D341Med (cell line): Measurements from ENCODE around the gene CHRNA9.

Experiments
- DNase-seq: peaks from one replicate; pipeline ENCODE4 v3.0.0; 2012; ENCODE audit warnings: low spot score

The CHRNA9 gene

DNA sequence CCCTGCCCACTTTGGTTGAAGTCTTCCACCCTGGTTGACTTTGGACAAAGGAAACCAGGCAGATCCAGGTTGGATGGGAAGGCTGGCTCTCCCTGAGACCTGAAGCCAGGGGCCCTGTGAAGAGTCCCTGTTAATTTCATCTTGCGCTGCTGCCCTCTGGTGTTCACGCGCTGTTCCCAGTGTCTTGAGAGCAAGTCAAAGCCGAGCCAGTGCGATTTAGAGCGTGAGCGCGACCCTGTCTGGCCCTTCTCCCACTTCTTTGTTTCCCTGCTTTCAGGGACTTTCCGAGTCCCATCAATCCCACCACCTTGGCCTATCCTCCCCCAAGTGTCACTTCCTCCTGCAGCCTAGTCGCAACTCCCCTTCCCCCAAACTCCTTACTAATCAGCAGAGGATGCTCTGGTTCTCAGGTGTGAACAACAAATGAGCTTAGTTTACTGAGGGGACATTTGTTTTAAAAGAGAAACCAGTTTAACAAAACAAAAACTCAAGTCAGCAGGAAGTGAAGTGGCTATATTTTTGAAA is 25.8 kb upstream of the CHRNA9 start:
- peak; percentile 86 for DNase-seq

DNA sequence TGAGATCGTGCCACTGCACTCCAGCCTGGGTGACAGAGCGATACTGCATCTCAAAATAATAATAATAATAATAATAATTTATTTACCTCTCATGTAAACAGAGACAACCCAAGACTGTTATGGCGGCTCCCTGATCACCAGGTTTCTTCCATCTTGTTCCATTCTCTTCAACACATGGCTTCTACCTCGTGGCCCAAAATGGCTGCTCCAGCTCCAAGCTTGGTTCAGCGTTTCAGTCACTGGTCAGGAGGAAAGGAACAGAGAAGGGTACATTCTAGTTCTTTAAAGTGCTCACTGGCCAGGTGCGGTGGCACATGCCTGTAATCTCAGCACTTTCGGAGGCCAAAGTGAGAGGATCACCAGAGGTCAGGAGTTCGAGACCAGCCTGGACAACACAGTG is 24.9 kb upstream of the CHRNA9 start:
- no peak for DNase-seq

DNA sequence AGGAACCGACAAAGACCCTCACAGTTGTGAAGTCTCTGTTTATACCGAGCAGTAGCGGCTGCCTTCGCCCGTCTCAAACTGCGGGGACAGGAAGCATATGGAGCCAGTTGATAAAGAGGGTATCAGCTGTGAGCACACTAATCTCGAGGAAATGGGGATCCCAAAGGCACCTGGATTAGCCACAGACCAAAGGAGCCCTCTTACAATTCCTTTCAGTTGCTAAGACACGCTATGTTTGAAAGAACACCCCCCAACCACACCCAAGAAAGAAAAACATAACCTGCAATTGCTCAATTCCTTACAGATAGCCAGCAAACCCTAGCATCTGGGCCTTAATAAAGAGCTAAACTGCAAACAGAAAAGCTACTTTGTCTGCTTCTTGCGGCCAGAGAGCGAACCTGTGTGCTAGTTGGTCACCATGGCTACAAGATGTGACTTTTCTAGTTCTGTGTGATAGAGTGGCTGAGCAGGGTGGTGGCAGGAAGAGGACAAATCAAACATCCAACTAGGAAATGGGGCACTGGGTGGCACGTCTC is 23.3 kb upstream of the CHRNA9 start:
- DNase-seq = no peak

DNA sequence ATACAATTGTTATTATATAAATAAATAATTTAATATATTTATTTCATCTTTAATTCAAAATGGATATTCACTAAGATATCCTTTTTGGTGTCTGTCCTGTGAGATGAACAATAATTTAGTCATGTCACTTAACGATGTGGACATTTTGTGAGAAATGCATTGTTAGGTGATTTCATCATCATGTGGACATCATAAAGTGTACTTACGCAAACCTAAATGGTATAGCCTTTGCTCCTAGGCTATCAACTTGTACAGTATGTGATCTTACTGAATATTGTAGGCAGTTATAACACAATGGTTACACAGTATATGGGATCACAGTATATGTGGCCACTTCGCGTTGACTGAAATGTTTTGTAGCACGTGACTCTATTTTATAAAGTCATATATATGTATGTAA is 20.2 kb upstream of the CHRNA9 start:
- DNase-seq = no peak

DNA sequence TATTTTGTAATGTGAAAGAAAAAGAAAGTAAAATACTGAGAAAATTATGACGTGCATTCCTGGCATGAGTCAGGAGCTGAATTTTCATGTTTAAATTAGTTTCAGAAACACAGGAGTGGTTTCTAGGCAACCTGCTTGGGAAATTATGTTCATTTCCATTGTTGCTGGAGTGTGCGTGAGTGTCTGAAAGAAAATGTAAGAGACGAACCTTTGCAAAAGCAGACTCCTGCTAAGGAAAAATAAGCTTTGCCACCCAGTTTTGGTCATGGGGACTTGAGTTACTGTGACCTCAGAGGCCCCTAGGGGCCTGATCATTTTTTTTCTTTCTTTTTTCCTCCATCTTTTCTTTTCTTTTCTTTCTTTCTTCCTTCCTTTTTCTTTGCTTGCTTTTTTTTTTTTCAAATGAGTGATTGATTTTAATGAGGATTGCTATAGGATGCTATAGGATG is 18.8 kb upstream of the CHRNA9 start:
- no peak for DNase-seq

DNA sequence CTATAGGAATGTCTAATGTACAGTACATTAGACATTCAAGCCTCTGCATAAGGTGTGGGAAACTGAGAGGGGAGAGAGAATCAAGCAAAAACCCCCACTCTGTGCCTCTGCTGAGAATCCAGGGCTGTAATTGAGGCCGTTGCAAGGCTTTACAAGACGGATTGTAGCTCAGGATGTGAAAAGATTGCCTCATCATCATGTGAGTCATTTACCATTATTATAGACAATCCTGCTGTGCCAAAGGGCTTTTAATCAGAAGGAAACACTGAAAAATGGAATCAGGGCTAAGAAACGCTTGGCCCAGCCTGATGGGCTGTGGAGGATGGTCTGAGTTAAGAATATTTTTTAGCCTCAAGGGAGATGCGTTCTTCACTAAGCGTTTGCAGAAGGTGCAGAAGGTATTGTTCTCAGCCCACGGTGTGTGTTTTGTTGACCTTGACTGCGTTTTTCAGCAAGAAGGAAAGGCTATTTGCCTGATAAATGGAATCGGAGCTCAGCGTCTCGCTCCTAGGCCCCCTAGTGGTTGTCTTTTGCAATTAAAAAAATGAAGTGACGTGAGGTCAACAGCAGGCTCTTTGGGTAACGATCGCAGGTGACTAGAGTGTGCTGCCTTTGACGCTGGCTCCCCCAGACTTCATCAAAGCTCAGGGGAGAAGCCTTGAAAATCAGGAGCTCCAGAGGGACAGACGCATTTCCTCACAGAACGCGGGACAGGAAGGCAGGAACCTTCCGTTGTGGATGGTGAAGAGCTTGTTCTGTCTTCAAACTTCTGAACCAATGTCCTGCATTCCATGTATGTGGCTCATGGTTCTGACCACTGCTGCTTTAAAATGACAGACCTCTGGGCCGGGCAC is 18.1 kb upstream of the CHRNA9 start:
- DNase-seq = peak; percentile 77

DNA sequence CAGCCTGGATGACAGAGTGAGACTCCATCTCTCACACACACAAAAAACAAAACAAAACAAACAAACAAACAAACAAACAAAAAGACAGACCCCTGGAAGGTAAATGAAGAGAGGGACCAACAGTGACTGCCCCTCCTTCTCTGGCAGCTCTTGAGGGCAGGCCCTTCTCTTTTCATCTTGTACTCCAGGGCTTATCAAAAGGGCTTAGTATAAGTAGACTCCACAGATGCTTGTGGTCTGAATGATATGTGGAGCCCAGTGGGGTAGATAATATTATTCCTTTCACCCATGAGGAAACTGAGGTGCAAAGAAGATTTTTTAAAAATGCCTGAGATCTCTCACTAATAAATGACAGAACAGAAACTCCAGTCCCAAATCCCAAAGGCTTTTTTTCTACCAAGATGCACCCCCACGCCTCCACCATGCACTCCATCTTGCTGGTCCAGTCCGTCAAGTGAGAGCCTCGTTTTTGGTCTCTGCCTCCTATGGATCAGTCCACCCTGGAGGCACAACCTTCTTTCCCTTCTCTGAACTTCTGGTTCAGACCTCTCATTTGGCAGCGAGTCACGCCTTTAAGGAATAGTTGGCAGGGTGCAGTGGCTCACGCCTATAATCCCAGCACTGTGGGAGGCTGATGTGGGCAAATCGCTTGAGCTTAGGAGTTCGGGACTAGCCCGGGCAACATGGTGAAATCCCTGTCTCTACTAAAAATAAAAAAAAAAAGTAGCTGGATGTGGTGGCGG is 17.0 kb upstream of the CHRNA9 start:
- DNase-seq = no peak

DNA sequence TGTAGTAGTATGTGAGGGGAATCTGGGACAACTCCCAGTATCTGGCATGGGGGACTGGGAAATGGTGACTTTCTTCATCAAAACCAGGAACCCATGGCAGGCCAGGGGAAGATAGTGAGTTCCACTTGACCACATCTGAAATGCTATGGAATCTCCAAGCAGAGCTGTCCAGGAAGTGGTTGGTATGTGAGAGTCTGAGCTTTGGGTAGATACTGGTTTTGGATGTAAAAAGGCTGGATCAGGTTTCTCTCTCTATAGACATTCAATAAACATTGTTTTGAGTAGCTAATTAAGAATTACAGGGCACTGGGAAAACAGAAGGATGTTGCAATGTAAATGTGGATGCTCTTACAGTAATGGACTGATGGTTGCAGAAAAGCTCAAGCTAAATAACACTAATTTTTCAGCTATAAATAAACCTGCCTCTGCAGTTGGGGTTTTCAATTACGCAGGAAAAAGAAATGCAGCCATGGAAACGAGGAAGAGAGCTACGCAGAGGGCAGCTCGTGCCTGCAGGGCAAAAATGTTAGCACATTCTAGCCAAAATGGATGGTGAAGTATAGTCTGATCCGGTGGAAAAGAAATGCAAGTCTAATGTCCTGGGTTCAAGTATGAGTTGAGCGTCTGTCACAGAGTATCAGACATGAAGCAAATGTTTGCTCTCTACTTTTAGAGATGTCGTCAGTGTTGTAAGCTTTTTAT is 13.4 kb upstream of the CHRNA9 start:
- DNase-seq = no peak

DNA sequence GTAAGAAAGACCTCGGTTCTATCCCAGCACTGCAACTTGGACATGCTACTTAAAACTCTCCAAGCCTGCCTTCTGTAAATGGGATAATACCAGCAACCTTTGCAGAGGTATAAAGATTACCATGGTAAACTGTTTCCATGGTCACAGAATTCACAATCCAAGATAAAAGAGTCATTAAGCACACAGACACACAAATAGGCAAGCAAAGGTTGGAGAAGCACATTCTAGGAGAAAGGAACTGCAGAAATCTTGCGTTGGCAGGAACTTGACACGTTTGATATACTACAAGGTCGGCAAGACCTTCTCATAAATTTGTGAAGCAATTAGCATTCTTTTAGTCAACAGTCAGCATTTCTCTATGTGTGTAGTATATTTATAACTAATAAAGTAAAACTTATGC is 12.3 kb upstream of the CHRNA9 start:
- DNase-seq = no peak

DNA sequence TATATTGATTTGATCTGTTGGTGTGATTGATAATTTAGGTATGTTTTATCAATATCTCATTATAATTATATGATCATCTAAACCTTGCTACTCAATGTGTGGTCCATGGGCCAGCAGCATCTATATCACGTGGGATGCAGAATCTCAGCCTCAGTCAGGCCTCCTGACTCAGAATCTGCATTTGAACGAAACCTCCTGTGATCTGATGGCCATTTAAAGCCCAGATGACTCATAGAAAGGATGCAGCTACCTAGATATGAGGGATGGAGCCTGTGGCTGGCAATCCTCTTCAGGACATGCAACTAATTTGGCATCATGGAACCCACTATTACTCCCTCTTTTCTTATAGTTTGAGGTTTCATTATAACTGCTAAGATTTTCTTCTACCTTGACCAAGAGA is 11.3 kb upstream of the CHRNA9 start:
- DNase-seq = no peak

DNA sequence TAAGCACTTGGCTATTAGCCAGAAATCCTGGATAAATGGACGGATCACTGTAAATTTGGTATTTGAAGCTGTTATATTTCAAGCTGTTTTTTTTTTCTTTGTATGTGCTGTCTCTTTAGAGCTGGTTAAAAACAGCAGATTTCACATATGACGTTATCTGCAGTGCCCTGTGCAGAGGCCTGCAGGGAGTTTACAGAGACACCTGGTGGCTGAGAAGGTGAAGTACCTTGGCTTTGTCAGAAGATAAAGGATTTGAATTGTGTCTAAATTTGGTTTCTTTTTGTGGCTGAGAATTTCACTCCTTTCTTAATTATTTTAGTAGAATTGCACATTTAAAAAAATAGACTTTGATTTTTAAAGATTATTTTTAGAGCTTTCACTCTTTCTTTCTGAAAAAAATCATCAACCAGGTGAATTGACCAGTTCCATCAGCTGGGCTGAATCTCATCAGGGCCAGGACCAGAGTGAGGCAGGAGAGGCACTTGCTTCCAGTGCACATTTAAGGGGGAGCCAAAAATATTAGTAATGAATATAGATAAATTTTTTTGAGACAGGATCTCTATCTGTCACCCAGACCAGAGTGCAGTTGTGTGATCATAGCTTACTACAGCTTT is 9.6 kb upstream of the CHRNA9 start:
- DNase-seq = peak; percentile 80

DNA sequence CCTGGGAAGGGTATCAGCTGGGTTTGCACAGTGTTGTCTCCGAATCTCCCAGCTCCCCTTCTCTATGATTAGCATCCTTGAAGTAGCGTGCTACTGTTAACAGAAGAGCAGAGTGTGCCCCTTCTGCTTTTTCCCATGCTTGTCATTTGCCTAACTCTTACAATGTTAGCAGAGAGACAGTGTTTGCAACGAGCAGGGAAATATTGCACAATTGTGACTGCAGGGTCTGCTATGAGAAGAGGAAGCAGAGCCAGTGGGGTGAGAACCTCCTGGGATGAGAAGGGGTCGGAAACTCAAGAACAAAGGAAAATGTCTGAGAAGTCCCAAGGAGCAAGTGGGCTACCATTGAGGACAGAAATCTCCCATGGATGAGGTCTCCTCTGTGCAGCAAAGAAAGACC is 7.8 kb upstream of the CHRNA9 start:
- no peak for DNase-seq

DNA sequence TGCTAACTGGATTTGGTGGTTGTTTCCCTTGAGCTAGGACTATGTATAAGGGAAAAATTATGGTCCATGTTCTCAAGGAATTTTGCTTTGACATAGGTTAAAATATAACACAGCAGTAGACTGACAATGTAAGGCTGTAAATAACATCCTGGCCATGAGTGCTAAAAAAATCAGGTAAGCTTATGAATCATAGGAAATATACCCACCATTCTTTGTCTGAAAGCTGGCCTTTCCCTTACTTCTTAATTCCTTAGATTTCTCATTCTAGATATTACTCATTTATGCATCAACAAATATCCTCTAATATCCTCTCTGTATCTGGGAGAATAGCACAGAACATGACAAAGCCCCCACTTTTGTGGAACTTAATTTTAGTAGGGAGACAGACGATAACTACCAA is 6.8 kb upstream of the CHRNA9 start:
- no peak for DNase-seq

DNA sequence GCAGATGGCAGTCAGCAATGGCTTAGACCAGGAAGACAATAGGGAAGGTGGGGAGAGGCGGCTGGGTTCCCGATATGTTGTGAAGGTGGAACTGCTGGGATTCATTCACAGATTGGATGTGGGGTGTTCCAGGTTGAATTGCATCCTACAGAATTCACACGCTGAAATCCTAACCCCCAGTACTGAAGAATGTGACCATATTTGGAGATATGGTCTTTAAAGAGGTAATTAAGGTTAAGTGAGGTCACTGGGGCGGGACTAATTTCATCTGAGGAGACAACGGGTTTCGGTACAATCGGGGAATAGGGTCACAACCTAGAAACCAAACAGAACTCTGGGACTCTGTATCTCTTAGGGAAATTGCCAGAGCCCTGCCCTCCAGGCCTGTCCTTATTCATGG is 5.3 kb upstream of the CHRNA9 start:
- no peak for DNase-seq

DNA sequence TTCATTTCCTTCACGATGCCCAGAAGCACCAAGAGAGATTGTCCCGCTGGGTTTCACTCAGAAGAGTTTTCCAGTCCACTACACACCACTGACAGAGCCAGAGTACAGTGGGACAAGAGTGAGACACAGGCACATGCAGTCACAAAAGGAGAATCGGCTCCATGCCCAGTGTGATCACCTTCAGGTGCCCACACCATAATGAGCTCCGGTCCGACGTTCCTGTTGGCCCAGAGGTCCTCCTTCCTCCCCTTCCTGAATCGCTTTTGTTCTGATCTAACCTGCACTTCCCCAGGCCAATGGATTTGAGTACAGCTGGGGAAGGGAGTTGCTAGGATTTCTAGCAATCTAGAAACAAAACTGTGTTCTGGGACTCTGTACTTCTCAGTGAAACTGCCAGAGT is 4.6 kb upstream of the CHRNA9 start:
- no peak for DNase-seq

DNA sequence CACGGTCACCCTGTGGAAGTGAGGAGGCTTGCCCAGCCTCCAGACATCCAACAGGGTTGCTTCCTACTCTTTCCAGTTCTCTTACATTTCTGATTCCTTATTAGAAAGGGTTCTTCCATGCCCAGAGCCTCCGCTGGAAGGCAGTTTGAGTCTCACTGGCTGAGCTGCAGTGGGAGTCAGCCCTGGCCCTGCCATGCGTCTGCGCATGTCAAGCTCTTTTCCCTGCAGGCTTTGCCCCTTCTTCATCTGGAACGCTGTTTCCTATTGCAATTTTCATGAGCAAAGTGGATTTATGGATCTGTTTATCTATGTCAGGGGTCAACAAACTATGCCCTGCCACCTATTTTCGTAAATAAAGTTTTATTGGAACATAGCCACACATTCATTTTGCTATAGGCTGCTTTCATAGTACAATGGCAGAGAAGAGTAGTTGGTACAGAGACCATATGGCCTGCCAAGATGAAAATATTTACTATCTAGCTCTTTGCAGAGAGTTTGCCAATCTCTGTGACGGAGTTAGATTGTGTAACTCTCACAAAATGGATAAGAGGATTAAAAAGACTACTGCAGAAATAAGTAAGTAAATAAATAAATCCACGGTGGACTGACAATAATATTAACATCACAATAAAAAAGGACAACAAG is 3.9 kb upstream of the CHRNA9 start:
- no peak for DNase-seq

DNA sequence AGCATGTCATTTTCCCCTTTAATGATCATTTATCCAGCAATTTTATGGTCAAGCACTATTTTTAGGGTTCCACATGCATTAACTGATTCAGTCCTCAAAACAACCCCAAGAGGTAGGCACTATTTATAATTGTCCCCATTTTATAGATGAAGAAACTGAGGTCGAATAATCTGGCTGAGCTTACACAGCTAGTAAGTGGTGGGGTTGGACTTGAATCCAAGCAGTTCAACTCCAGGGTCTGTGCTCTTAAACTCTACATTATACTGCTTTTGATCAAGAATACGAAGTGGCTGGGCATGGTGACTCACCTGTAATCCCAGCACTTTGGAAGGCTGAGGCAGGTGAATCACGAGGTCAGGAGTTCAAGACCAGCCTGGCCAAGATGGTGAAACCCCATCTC is 3.2 kb upstream of the CHRNA9 start:
- DNase-seq = no peak

DNA sequence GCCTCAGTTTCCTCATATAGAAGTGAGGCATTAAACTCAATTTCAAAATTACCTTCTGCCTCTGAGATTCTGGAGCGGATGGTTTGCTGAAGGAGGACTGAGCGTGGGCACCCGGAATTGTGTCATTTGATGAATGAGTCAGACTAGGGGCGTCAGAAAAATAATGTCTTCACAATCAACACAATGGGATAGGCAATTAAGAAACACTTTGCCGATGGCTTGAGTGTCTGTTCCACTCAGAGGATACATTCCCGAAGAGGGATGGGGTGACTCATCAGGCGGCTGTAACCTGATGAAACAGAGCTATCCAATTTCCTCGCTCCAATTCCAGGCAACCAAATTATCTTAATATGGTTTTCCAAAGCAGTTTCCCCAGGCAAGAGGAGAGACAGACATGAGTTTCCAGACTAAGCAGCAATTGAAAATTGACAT is 1.2 kb upstream of the CHRNA9 start:
- no peak for DNase-seq

DNA sequence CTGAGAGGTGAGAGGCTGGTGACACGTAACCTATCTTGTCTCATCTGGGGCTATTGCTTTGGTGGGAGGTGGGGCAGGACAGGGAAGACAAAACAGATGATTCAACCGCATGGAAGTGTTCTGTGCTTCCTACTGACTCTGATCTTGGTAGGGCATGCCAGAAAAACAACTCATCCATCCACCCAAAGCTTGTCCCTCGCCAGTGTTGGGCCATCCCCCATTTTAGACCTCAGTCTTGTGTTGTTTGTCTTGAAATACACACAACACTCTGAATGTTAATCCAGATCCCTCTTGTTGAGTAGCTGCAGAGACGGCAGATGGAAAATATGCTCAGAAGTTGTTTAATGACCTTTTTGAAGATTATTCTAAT is 377 bp downstream of the CHRNA9 start:
- no peak for DNase-seq

DNA sequence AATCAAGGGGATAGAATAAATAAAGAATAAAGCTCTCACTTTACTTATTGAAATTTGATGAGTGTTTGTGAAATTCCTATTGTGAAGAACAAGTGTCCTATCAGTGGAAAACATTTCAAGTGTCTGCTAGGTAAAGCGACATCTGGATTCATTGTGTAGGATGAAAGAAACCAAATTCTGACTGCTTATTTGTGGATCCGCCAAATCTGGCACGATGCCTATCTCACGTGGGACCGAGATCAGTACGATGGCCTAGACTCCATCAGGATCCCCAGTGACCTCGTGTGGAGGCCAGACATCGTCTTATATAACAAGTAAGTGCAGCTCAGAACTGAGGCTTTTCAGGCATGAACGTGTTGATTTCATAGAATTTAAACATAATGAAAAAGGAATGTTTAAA is 1.9 kb downstream of the CHRNA9 start:
- DNase-seq = no peak

DNA sequence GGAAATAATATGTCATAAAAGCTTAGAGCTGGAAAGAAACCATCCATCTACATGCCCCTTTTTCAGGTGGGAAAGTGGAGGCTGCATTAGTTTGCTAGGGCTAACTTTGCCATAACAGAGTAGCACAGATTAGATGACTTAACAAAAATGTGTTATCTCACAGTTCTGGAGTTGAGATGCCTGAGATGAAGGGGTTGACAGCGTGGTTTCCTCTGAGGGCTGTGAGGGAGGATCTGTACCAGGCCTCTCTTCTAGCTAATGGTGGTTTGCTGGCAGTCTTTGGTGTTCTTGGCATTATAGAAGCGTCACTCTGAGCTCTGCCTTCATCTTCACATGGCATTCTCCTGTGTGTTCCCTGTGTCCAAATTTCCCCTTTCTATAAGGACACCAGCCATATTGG is 2.4 kb downstream of the CHRNA9 start:
- DNase-seq = no peak

DNA sequence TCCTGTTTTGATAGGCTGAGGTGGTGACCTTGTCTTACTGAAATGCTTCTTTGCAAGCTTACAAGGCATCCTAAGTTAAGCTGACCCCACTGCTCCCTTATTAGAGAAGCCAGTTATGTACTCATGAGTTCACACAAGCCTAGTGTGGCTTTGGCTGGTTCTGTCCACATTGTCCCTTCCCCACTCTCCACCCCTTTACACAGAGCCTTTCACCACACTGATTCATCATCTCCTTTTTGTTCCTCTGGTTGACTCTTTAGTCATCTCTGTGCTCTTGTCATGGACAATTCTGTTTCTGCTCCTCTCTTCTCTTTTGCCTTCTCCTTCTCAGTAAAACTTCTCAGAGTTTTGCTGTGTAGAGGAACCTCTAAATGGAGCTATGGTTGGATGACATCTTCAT is 4.9 kb downstream of the CHRNA9 start:
- DNase-seq = no peak
